GM21717 (cell line): Measurements from ENCODE around the gene BAIAP2L2.
"Not testable (repeated sequence)": the region's sequence is repeated elsewhere in the genome, so short reads cannot be mapped to it uniquely, and the experiment has no call there.

ENCODE experiments used
- ATAC-seq: cut with Tn5 transposase; IDR thresholded peaks from one replicate; pipeline ENCODE4 v1.9.1; 2021; ENCODE audit warnings: mild to moderate bottlenecking, moderate library complexity; ENCODE audit not compliant: unreplicated experiment

Gene BAIAP2L2

DNA sequence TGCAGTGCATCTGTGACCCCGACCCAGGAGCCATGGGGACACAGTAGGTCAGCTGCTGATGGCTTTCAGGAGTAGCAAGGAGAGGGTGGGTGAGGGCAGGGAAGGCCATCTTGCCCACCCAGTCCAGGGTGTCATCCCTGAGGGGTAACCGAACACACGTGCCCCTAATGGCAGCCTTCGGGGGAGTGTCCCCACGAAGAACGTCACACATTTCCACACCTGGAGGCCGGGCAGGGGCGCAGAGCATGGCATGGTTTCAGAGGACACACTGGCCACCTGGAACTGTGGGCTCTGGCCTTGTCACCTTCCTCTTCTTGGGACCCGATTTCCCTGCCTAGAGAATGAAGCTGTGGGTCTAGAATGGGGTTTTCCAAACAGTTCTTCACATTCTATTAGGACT, 19.4 kb upstream of the BAIAP2L2 start:
- ATAC-seq: no peak

GRCh38 chr22:38129021-38129420, 18.5 kb upstream of the BAIAP2L2 start:
- ATAC-seq: no peak

- no peak for ATAC-seq
Observed at GRCh38 chr22:38127869-38128268, 17.4 kb upstream of the BAIAP2L2 start.

GRCh38 chr22:38126928-38127668, 16.6 kb upstream of the BAIAP2L2 start:
- ATAC-seq: no peak

DNA sequence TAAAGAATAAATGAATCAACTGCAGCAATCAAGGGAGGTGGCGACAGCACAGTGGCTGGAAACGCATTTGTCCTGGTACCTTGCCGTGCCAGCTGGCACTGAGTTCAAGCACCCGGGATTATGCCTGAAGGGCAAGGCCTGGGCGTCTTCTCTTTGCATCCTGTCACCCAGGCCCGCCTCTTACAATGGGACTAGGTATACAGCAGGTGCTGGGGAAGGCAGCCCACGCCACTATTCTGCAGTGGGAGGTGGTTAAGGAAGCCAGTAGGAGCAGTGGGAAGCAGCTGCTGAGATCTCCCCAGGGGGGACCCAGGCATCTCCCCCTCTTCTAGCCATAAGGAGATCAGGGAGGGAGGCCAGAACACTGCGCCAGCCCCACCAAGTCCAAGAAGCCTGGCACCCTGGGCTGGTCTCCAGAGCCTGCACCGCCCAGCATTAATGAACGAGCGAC, 15.3 kb upstream of the BAIAP2L2 start:
- ATAC-seq: no peak

- no peak for ATAC-seq
Observed at GRCh38 chr22:38125038-38125610, 14.6 kb upstream of the BAIAP2L2 start.

DNA sequence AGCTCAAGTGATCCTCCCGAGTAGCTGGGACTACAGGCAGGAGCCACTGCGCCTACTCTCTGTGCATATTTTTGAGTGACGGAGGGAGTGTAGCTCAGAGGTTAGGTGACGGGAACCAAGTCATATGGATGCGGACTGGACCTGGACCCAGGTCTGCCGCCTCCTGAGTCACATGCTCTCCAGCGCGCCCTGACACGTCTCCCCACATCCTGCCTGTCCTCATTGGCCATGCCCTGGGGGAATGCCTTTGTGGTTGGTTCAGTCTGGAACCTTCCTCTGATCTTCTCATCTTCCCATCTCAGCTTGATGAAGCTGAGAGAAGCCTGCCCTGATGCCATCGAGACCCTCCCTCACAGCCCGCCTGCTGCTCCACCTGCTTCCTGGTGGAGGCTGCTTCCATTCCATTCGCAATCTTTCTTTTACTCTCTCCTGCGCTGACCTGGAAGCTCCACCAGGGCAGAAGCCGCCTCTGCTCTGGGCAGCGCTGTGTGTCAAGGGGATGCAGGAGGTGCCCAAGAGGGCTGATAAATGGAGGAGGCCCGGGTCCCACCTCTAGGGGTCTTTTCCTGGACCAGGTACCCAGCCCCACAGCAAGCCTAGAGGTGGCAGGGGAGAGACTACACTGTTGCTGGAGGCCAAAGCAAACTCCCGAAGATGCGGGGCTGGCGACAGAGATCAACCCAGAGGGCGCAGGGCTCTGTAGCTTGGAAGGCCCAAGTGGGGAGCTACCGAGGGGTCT, 13.9 kb upstream of the BAIAP2L2 start:
- ATAC-seq: no peak

DNA sequence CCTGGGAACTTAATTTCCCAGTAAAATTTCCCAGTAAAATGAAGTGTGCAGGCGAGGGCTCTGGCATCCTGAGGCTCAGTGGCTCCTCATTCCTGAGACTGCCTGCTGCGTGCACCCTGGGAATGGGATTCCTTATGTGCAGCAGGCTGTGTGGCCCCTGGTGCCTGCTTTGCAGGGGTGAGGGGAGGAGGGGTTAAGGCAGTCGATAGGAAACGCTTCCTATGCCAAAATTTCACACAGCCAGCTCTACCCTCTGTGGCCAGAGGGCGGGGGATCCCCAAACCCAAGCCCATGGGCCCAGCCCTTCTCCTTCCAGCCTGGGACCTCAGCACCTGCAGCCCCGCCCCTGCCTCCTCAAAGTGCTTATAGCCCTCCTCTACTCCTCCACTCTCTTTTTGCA, 12.1 kb upstream of the BAIAP2L2 start:
- no peak for ATAC-seq

DNA sequence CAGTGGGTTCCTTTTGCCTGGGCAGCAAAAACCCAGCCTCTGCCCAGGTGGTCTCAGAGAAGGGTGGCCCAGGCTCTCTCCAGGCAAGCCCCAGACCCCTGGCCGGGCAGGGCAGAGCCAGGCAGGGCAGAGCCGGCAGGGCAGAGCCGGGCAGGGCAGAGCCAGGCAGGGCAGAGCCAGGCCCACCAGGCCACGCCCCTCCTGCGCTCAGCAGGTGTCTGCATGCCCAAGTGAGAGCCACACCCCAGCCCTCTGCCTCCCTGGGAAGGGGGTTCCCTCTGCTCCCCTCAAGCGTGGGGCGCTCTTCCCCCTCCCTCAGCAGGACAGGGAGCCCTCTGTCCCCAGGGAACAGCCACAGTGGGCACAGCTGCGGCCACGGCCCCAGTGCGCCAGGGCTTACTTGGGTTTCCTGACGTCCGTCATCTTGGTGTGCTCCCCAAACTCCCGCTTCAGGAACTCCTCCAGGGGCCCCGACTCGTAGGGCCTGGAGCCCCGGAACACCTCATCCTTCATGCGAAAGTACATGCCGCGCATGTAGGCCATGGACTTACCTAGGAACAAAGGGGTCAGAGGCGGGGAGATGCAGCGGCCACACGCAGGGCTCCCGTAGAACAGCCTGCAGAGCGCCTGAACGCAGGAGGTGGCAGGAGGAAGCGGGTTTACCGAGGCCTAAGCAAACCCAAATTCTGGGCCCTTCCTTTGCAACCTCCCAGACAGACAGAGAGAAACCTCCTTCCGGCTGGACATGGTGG, 10.1 kb upstream of the BAIAP2L2 start:
- no peak for ATAC-seq

DNA sequence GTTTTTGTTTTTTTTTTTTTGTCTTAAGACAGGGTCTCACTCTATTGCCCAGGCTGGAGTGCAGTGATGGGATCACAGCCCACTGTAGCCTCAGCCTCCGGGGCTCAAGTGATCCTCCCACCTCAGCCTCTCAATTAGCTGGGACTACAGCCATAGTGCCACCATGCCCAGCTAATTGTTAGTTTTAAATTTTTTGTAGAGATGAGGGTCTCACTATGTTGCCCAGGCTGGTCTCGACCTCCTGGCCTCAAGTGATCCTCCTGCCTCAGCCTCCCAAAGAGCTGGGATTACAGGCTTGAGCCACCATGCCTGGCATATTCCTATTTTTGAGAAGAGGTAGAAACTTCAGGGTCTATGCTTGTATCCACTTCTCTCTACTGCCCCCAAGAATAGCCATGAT, 8.3 kb upstream of the BAIAP2L2 start:
- ATAC-seq: not testable (repeated sequence)

DNA sequence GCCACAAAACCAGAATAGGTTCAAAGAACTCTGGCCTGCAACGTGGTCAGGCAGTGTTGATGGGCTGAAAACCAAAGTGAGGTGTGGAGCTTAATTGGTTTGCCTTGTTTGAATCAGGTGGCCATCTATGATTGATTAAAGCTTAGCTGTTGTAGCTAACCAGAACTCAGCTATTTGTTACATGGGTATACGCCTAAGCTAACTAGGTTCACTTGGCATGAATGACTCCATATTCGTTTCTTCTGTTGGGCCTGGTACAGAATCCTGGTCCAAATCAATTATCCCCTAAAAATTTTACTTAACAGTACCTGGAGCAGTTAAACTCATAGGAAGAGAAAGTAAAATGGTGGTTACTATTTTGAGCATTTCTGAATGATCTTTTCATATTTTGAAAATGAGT, 7.7 kb upstream of the BAIAP2L2 start:
- ATAC-seq: no peak

GRCh38 chr22:38117556-38117955, 7.1 kb upstream of the BAIAP2L2 start:
- ATAC-seq: not testable (repeated sequence)

DNA sequence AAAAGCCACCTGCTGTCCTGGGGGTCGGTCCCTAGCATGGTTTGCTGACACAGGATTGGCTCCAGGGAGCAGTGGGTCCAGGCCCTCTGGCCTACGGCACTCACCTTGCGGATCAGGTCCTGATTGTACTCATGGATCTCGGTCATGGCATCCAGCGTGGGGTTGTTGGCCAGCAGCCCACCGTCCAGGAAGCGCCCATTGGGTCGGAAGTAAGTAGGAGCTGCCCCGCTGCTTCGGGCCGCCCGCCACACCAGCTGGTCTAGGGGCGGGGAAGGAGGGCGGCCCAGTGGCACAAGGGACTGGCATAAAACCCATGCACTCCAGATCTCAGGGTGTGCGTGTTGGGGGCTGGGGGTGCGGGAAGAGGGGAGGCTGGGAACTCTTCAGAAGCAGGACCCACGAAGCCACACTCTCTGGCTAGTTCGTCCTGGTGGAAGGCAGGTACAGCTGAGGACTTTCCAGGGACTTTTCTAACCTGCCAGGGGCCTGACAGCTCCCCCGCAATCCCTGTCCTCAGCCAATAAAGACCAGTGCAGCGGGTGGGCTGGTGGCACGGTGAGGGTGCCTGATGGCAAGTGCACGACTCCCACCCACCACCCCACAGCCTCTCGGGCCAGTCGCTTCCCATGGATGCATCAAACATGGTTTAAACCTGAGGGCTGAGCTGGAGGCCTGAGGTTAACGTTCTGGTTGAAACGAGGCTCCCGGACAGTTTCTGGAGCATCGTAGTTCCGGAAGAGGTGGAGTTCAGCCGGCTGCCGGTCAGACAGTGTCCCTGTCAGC, 5.1 kb upstream of the BAIAP2L2 start:
- ATAC-seq: no peak

- no peak for ATAC-seq
Observed at GRCh38 chr22:38114484-38115398, 4.3 kb upstream of the BAIAP2L2 start.

GRCh38 chr22:38112381-38112780, 1.9 kb upstream of the BAIAP2L2 start:
- ATAC-seq: no peak

- ATAC-seq: no peak
Observed at GRCh38 chr22:38111925-38112355, 1.5 kb upstream of the BAIAP2L2 start.

DNA sequence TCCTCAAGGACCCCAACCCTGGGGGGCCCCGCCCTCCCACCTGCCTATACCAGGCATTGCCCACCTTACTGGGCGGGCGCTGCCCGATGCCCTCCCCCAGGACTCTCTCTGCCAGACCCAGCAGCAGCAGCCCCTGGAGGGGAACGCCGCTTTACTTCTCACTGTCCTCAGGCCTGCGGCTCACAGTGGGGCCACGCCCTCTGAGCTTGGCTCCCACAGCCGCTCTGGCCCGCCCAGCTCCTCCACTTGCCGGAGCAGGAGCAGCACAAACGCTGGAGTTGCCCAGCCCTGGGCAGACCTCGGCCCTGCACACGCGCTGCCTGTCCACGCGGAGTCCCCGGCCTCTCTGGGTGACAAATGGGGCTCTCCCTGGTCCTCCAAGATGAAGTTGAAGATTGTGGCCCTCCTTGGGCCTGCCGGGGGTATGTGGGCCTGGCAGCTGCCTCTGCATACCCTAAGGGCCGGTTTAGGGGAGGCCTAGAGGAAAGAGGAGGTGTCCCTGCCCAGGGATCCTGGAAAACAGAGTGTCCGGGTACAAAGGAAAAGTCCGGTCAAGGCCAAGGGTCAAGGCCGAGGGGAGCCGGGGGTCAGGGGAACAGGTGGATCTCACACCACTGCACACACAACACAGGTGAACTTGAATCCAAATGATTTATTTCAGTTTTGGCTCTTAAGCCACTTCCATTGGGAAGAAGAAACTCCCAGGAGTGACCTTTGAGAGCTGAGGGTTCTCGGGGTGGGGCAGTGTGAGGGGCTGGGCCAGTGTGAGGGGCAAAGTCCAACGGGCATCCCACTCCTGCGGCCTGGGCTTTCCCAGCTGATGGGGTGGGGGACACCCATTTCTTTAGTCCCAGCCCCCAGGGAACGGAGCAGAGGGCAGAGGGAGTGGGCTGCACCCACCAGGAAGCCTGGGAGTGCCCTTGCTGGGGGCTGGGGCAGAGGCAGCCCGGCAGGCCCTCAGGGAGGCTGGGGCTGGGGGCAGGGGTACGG, 674 bp upstream of the BAIAP2L2 start:
- no peak for ATAC-seq

DNA sequence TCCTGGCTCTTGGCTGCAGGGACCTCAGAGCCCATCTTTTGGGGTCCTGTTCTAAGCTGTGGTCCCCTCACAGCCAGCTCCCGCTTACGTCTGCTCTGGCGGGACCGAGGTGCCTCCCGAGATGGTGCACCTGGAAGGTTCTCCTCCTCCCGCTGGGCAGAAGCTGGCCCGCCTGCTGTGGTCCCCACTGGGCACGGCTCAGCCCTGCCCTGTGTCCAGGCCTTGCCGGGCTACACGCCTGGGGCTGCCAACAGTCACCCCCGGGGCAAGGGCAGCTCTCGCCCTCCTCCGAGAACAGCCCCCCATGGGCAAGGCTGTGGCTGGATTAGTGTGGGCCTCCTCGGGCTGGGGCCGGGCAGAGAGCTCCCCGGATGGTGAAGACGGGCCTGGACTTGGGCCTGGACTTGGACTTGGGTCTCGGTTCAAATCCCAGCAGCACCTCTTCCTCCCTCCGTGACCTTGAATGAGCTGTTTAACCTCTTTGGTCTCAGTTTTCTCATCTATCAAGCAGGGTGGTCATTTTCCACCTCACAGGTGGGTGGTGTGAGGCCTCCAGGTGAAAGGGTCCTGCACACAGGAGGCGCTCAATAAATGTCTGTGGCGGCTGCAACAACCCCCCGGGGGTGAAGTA, 998 bp downstream of the BAIAP2L2 start:
- ATAC-seq: no peak
